ENCODE measurements around the gene KCNQ1OT1.

KCNQ1OT1 gene

DNA sequence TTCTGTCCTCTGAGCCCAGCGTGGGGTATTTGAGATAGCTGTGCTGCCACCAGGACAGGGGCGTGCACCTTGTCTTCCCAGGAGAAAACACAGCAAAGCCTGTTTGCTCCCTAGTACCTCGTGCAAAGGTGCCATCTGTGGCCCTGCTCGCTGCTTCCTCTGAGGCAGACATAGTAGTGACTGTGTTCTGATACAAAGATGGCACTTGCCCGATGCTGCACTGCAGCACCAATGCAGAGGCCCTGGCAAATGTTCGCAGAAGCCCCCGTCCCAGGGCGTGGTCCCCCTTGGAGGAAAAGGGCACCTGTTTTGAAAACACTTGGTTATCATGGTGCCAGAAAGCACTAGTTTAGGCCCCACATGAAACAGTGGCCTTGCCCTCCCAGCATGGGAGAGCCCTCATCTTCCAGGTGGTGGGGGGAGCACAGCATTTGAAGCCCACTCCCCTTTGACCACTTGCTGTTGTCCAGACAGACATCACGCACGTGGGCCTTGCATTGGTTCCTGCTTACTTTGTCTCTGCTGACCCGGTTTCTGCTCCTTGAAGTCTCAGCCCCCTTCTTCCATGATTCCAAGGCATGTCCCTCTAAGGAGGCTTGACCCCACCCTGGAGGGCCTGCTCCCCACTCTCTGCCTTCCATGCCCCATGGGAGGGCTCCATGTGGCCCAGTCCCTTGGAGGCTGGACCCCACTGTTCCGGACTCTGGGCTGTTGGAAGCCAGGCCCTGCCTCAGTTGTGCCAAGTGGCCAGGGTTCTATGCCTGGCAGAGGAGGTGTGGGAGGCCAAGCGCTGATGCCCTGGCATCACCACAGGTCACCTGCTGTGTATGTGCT, 109.4 kb downstream of the KCNQ1OT1 start:
- in situ Hi-C loops (cut with HindIII; ENCODE audit: low pct_unique_long_range_greater_than_20kb, low sequenced_read_pairs), result no loop called here
- no peak for TF ChIP-seq JUND (IDR thresholded peaks at IDR 0.05; ENCODE audit: low read depth)
- no peak for DNase-seq (ENCODE audit: low read depth in 1 of 2, low spot score in 1 of 2)

DNA sequence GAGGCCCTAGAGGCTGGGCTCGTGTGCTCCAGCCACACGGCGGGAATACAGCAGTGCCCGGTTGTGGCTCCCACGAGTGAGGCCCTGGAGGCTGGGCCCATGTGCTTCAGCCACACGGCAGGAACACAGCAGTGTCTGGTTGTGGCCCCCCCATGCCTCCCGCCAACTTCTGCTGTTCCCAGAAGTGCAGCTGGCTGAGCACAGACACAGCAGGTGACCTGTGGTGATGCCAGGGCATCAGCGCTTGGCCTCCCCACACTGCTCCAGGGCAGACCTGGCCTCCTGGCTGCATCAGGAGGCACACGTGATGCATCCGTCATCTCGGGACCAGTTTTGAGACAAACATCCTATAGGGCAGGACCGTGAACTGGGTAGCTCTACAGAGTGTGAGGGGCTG, 110.3 kb downstream of the KCNQ1OT1 start:
- in situ Hi-C loops (cut with HindIII; ENCODE audit: low pct_unique_long_range_greater_than_20kb, low sequenced_read_pairs), result no loop called here
- no peak for DNase-seq (ENCODE audit: low read depth in 1 of 2, low spot score in 1 of 2)
- no peak for TF ChIP-seq JUND (IDR thresholded peaks at IDR 0.05; ENCODE audit: low read depth)

DNA sequence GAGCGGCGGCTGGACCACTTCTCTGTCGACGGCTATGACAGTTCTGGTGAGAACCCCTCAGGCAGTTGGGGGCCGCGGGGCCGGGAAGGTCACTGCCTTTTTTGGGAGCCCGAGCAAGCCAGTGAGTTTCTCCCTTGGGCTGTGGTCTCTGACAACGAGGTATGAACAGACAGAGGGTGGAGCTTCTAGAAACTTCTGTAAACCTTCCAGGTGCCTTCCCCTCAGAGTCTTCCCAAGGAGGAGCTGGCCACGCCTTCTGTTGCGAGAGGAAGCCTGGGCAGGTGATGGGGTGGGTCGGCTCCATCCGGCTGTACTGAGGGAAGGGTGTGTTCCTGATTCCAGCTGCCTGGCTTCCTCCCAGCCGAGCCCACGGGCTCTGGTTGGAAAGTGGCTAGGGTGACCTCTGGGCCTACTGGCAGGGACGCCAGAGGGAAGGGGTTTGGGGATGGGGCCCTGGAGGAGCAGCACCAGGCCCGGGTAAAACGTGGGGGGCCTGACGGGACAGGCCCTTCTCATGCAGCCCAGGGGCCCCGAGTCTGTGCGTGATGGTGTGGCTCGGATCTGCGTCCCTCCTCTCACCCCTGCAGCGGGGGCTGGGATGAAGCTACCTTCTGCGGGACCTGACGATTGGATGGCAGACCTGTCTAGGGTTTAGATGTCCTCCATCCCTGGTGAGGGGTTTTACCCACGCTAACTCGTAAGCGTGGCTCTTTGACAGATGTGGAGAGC, 110.8 kb downstream of the KCNQ1OT1 start:
- DNase-seq (ENCODE audit: low read depth in 1 of 2, low spot score in 1 of 2), result no peak
- in situ Hi-C loops (cut with HindIII; ENCODE audit: low pct_unique_long_range_greater_than_20kb, low sequenced_read_pairs), result no loop called here
- no peak for TF ChIP-seq JUND (IDR thresholded peaks at IDR 0.05; ENCODE audit: low read depth)

DNA sequence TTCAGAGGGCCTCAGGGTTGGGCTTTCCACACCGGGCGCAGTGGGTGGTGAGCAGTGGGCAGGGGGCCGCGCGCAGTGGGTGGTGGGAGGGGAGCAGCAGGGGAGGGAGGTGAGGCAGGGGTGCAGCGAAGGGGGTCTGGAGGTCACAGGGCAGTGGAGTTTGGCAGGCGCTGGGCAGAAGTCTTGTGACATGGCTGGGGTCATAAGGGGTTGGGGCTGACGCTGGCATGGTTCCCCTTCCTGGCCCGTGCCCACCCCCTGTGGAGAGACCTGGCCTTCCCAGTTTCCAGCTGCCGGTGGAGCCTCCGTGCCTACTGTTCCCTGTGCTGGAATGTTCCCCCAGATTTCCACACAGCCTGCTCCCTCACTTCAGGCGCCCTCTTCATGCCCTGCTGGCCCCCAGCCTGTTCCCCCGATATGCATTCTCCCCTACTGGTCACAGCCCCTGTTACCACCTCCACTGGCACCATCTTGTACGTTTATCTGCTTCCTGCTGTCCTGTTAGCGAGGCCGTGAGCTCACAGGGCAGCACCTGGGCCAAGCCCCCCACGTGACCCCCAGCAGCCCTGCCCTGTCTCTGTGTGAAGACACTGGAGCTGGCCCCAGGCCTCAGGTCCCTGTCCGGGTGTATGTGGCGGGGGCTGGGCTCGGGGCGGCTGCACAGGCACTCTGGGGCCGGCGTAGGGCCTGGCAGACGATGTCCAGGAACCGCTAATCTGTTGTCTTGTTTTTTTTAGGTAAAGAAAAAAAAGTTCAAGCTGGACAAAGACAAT, 111.6 kb downstream of the KCNQ1OT1 start:
- in situ Hi-C loops (cut with HindIII; ENCODE audit: low pct_unique_long_range_greater_than_20kb, low sequenced_read_pairs), result no loop called here
- no peak for DNase-seq (ENCODE audit: low read depth in 1 of 2, low spot score in 1 of 2)
- TF ChIP-seq JUND (IDR thresholded peaks at IDR 0.05; ENCODE audit: low read depth), result no peak

DNA sequence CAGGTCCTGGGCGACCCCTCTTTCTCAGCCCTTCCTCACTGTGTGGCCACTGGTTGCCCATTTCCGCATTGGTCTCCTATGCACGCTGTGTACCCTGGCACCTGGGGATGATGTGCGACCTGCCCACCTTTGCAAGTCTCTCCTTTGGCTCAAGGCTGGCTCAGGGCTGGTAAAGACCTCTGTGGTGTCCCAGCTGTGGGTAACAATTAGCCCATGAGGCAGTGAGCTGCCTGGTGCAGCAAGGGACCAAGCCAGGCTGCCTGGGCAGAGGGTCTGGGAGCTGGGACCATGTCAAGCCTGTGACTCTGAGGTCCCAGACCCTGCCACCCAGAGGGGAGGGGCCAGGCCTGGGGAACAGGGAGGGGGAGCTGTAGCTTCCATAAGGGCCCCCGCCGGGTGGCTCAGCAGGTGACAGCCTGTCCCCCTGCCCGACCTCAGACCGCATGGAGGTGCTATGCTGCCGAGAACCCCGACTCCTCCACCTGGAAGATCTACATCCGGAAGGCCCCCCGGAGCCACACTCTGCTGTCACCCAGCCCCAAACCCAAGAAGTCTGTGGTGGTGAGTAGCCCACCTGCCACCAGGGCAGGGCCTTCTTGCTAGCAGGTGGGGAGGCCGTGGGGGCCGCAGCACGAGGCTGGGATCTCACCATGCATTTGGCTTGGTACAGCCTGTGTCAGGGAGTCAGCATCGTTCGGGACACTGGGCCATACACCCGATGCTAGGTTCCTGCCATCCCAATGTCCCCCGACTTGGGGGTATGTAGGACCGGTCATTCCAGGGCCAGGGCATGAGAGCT, 112.5 kb downstream of the KCNQ1OT1 start:
- no peak for DNase-seq (ENCODE audit: low read depth in 1 of 2, low spot score in 1 of 2)
- in situ Hi-C loops (cut with HindIII; ENCODE audit: low pct_unique_long_range_greater_than_20kb, low sequenced_read_pairs), result no loop called here

DNA sequence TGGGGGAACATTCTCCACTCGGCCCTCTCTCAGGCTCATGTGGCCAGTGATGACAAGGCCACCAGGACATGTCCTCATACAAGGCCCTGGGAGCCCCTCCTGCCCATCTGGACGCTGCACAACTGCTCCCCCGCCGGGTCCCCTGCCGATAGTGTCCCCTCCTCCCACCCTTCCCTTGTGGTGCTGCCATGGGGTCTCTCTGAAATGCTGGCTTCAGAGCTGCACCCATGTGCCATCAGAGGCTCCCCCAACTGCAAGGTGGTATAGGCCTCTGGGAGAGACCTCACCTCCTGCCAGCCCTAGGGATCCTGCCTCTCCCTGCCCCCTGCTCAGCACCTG, 113.0 kb downstream of the KCNQ1OT1 start:
- no peak for TF ChIP-seq JUND (IDR thresholded peaks at IDR 0.05; ENCODE audit: low read depth)
- in situ Hi-C loops (cut with HindIII; ENCODE audit: low pct_unique_long_range_greater_than_20kb, low sequenced_read_pairs), result no loop called here
- no peak for DNase-seq (ENCODE audit: low read depth in 1 of 2, low spot score in 1 of 2)

More for the DNA sequence above, 112.5 kb downstream of the KCNQ1OT1 start:
- TF ChIP-seq JUND (IDR thresholded peaks at IDR 0.05; ENCODE audit: low read depth), result no peak

DNA sequence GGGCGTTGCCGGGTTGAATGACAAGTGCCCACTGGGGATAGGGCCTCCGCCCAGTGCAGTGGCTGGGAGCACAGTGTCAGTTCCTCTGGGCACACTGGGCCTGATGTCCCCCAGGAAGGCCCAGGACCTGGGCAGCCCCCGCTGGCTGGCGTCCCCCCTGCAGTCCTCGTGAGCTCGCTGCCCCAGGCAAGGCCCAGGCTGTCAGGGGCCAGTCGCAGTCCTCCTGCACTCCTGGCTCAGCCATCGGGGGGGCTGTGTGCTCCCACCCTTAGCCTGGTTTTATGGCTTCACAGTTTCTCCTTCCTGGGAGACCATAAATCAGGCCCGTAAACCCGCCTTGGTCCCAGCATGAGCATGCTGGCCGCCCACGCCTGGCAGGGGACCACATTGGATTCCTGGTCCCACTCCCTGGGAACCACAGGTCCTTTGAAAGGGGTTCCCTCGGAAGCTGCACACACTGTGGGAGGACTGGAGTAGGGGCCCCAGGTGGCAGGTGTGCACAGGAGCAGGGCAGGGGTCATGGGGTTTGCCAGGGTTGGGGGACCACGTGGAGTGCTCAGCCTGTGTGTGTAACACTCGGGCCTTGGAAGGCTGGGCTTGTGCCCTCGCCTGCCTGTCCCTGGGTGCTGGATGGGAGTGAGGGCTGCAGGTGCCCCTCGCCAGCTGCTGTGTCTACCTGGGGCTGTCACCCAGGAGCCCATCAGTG, 113.6 kb downstream of the KCNQ1OT1 start:
- TF ChIP-seq JUND (IDR thresholded peaks at IDR 0.05; ENCODE audit: low read depth), result no peak
- in situ Hi-C loops (cut with HindIII; ENCODE audit: low pct_unique_long_range_greater_than_20kb, low sequenced_read_pairs), result no loop called here

DNA sequence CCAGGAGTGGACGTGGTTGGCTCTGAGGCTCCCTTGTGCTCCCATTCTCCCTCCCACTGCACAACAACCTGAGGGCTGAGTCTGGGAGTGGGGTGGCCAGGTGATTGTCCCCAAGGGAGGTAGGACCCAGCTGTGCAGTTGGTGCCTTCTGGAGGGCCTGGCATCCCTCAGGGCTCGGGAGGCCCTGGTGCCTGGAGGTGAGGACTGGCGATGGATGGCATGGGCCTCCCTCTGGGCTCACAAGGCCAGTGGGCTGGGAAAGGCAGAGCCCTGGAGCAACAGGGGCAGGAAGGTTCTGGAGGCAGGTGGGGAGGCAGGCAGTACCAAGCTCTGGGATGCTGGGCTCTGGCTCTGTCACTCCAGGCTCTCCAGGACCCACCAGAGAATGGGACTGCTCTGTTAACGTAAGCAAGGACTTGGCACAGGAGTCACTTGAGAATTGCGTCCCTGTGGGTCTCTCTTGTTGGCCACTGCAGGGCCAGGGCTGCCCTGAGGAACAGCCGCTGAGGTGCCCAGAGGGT, 114.2 kb downstream of the KCNQ1OT1 start:
- no peak for DNase-seq (ENCODE audit: low read depth in 1 of 2, low spot score in 1 of 2)
- no peak for TF ChIP-seq JUND (IDR thresholded peaks at IDR 0.05; ENCODE audit: low read depth)

More for the DNA sequence above, 113.6 kb downstream of the KCNQ1OT1 start:
- no peak for DNase-seq (ENCODE audit: low read depth in 1 of 2, low spot score in 1 of 2)

DNA sequence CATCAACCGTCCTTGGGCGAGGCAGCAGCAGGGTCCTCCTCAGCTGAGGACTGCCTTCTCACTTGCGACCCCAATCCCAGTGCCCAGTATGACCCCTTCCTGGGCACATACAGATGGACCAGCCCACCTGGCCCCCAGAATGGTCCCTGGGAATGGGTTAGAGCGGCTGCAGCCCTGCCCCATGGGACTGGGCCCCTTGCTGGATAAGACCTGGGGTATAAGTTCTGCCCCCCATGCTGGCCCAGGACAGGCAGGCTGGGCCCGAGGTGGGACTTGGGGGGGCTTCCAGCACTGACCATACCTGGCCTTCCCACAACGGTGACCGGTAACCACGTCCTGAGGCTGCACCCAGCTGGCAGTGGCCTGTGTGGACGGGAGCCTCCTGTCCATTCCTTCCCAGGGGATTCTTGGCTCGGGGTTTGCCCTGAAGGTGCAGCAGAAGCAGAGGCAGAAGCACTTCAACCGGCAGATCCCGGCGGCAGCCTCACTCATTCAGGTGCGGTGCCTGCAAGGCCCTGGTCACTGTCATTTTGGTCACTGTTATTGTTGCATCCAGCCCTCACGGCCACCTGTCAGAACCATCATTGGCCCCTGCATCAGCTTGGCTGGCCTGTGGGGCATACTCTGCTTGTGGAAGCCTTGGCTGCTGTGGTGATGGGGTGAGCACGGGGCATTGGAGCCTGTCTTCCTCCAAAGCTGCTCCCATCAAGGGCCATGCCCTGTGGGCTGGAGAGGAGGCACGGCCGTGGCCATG, 114.8 kb downstream of the KCNQ1OT1 start:
- DNase-seq (ENCODE audit: low read depth in 1 of 2, low spot score in 1 of 2), result no peak
- TF ChIP-seq JUND (IDR thresholded peaks at IDR 0.05; ENCODE audit: low read depth), result no peak
- in situ Hi-C loops (cut with HindIII; ENCODE audit: low pct_unique_long_range_greater_than_20kb, low sequenced_read_pairs), result no loop called here

More for the DNA sequence above, 114.2 kb downstream of the KCNQ1OT1 start:
- in situ Hi-C loops (cut with HindIII; ENCODE audit: low pct_unique_long_range_greater_than_20kb, low sequenced_read_pairs), result no loop called here

DNA sequence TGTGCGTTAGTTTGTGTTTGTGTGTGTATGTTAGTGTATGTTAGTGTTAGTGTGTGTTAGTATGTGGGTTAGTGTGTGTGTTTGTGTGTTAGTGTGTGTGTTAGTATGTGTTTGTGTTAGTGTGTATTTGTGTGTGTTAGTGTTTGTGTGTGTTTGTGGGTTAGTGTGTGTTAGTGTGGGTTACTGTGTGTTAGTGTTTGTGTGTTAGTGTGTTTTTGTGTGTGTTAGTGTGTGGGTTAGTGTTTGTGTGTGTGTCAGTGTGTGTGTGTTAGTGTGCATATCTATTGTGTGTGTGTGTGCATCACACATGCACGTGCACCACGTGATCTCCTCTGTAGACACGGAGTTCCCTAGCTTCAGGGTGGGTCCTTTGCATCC, 115.4 kb downstream of the KCNQ1OT1 start:
- DNase-seq (ENCODE audit: low read depth in 1 of 2, low spot score in 1 of 2), result no peak
- TF ChIP-seq JUND (IDR thresholded peaks at IDR 0.05; ENCODE audit: low read depth), result no peak
- in situ Hi-C loops (cut with HindIII; ENCODE audit: low pct_unique_long_range_greater_than_20kb, low sequenced_read_pairs), result no loop called here

DNA sequence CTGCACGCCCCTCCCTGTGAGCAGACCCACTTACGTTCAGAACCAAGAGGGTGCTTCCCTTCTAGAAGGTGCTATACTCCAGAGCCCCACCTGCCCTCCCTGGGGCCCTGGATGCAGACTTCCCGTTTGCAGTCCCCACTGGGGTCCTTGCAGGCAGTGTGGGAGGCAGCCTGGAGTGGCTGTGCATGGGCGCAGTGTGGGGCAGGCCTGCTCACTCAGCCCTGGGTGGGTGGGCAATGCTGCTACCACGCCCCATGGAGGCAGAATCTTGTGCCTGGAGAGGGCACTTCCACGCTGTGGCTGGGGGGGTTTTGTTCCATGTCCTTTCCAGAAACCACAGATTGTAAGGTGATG, 116.2 kb downstream of the KCNQ1OT1 start:
- in situ Hi-C loops (cut with HindIII; ENCODE audit: low pct_unique_long_range_greater_than_20kb, low sequenced_read_pairs), result no loop called here
- TF ChIP-seq JUND (IDR thresholded peaks at IDR 0.05; ENCODE audit: low read depth), result no peak

More for the DNA sequence above, 116.2 kb downstream of the KCNQ1OT1 start:
- DNase-seq (ENCODE audit: low read depth in 1 of 2, low spot score in 1 of 2), result no peak
